GDM1 (cell line): Measurements from ENCODE around the gene BRMS1.
A peak's percentile ranks its signal among the peaks of the same experiment; 100 is the strongest.

Source experiments
- DNase-seq: peaks from one replicate; lab custom pipeline; 2025; lab: John Stamatoyannopoulos, UW

Gene BRMS1

GRCh38 chr11:66309475-66309874, 35.4 kb downstream of the BRMS1 start:
- no peak for DNase-seq

- DNase-seq, result no peak
Observed at GRCh38 chr11:66302656-66303055, 42.2 kb downstream of the BRMS1 start.

- DNase-seq, result no peak
Observed at GRCh38 chr11:66299186-66299585, 45.7 kb downstream of the BRMS1 start.

- no peak for DNase-seq
Observed at GRCh38 chr11:66297610-66298009, 47.3 kb downstream of the BRMS1 start.

GRCh38 chr11:66294626-66295620, 50.0 kb downstream of the BRMS1 start:
- no peak for DNase-seq

GRCh38 chr11:66293777-66294625, 50.9 kb downstream of the BRMS1 start:
- DNase-seq, result no peak

- no peak for DNase-seq
Observed at GRCh38 chr11:66293352-66293751, 51.6 kb downstream of the BRMS1 start.

- no peak for DNase-seq
Observed at GRCh38 chr11:66292543-66293332, 52.2 kb downstream of the BRMS1 start.

GRCh38 chr11:66291706-66292542, 53.0 kb downstream of the BRMS1 start, which contains the start of gene TMEM151A:
TSS of gene TMEM151A (plus strand) at chr11:66291894. CDS start at chr11:66292014, 120 bp downstream.
- DNase-seq, result no peak

GRCh38 chr11:66291303-66291705, 53.6 kb downstream of the BRMS1 start:
- no peak for DNase-seq

GRCh38 chr11:66290330-66290621, 54.6 kb downstream of the BRMS1 start:
- DNase-seq, result no peak

- peak; percentile 66 for DNase-seq
Observed at GRCh38 chr11:66289548-66290329, 55.2 kb downstream of the BRMS1 start.

- peak; percentile 98 for DNase-seq
Observed at GRCh38 chr11:66288671-66289547, 56.0 kb downstream of the BRMS1 start, which contains the start of gene YIF1A. TSS of gene YIF1A (minus strand) at chr11:66289143. CDS start at chr11:66288985, 158 bp downstream.

GRCh38 chr11:66287889-66288670, 56.8 kb downstream of the BRMS1 start:
- DNase-seq, result no peak
